ENCODE results near the gene PTGES3L. TPM values are rescaled to one million over a fixed set of nuclear protein-coding genes. Genes with fewer than 3 reads are reported as not detected.

The PTGES3L gene
- total RNA-seq, 1 experiment from 2014 or later, result 0.74 TPM

- ATAC-seq, result no peak
- no TSS peak for BruUV-seq (replicated peaks)
- in situ Hi-C loops (cut with HindIII; ENCODE audit: low pct_unique_long_range_greater_than_20kb, low sequenced_read_pairs), result no loop called here
Measured at GRCh38 chr17:43018008-43018853, 38.4 kb upstream of the PTGES3L start.

DNA sequence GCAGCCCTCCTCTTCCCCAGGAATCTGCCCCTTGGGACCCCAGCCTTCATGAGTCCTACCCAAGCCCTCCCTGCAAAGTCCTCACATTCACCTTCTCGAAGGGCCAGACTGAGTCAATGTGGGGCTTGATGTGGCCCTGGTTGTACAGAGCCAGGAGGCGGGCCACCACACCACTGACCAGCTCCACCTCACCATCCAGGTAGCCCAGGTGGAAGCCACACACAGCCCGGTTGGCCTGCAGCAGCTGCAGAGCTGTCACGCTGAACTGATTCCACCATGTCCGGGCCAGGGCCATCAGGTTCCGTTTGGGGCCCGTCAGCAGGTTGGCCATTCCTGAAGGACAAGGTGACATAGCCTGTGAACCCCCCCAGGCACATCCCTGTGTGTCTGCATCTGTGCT is 36.3 kb upstream of the PTGES3L start:
- H3K27ac ChIP-seq (ENCODE audit: low read length), result no peak overlapping the region
- DNase-seq (ENCODE audit: low read depth, low spot score) (no peak), ATAC-seq (no peak)
- no peaks in the 10 kb centered on the region for H3K27me3 ChIP-seq (ENCODE audit: control insufficient read depth, insufficient read depth, low read length)
- no peaks in the 10 kb centered on the region for H3K9me3 ChIP-seq (ENCODE audit: control insufficient read depth, insufficient read depth, low read depth, low read length)
- CTCF ChIA-PET, result no interaction called here
- in situ Hi-C loops (cut with HindIII; ENCODE audit: low pct_unique_long_range_greater_than_20kb, low sequenced_read_pairs) (no loop called here), intact Hi-C loops (cut with micrococcal nuclease; ENCODE audit: unreplicated experiment) (no loop called here)
- POLR2A ChIA-PET, result no interaction called here
- TF ChIP-seq, protein P1, sequence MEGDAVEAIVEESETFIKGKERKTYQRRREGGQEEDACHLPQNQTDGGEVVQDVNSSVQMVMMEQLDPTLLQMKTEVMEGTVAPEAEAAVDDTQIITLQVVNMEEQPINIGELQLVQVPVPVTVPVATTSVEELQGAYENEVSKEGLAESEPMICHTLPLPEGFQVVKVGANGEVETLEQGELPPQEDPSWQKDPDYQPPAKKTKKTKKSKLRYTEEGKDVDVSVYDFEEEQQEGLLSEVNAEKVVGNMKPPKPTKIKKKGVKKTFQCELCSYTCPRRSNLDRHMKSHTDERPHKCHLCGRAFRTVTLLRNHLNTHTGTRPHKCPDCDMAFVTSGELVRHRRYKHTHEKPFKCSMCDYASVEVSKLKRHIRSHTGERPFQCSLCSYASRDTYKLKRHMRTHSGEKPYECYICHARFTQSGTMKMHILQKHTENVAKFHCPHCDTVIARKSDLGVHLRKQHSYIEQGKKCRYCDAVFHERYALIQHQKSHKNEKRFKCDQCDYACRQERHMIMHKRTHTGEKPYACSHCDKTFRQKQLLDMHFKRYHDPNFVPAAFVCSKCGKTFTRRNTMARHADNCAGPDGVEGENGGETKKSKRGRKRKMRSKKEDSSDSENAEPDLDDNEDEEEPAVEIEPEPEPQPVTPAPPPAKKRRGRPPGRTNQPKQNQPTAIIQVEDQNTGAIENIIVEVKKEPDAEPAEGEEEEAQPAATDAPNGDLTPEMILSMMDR (IDR thresholded peaks at IDR 0.05), result no peak
- TF ChIP-seq SIN3A (IDR thresholded peaks at IDR 0.05; ENCODE audit: borderline replicate concordance, insufficient read depth, low read depth, low read length) (no peak), TCF7L2 (IDR thresholded peaks at IDR 0.05; ENCODE audit: low read depth, low read length) (no peak), POLR2AphosphoS5 (IDR thresholded peaks at IDR 0.05; ENCODE audit: low read depth, low read length) (no peak; the same call in 1 of the 2 replicates)
- TF ChIP-seq, protein P2, sequence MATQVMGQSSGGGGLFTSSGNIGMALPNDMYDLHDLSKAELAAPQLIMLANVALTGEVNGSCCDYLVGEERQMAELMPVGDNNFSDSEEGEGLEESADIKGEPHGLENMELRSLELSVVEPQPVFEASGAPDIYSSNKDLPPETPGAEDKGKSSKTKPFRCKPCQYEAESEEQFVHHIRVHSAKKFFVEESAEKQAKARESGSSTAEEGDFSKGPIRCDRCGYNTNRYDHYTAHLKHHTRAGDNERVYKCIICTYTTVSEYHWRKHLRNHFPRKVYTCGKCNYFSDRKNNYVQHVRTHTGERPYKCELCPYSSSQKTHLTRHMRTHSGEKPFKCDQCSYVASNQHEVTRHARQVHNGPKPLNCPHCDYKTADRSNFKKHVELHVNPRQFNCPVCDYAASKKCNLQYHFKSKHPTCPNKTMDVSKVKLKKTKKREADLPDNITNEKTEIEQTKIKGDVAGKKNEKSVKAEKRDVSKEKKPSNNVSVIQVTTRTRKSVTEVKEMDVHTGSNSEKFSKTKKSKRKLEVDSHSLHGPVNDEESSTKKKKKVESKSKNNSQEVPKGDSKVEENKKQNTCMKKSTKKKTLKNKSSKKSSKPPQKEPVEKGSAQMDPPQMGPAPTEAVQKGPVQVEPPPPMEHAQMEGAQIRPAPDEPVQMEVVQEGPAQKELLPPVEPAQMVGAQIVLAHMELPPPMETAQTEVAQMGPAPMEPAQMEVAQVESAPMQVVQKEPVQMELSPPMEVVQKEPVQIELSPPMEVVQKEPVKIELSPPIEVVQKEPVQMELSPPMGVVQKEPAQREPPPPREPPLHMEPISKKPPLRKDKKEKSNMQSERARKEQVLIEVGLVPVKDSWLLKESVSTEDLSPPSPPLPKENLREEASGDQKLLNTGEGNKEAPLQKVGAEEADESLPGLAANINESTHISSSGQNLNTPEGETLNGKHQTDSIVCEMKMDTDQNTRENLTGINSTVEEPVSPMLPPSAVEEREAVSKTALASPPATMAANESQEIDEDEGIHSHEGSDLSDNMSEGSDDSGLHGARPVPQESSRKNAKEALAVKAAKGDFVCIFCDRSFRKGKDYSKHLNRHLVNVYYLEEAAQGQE (IDR thresholded peaks at IDR 0.05; ENCODE audit: insufficient read depth in 1 of 2, low read depth in 2 of 2, low read length in 1 of 2), result no peak
- peaks cover 18% of the 10 kb centered on the region for H3K4me1 ChIP-seq (ENCODE audit: control insufficient read depth, insufficient read depth, low read length)
- no peaks in the 10 kb centered on the region for H3K36me3 ChIP-seq (ENCODE audit: control insufficient read depth, insufficient read depth, low read length)
- no peak overlapping the region for H3K4me3 ChIP-seq (ENCODE audit: low read depth in 2 of 2, low read length in 2 of 2)
- BruUV-seq (replicated peaks), result no TSS peak

More at GRCh38 chr17:43018008-43018853, 38.4 kb upstream of the PTGES3L start:
- intact Hi-C loops (cut with micrococcal nuclease; ENCODE audit: unreplicated experiment), result no loop called here
- no peak for DNase-seq (ENCODE audit: low read depth, low spot score)
- Histone ChIP-seq H3K4me3 (ENCODE audit: low read depth in 2 of 2, low read length in 2 of 2) (no peak overlapping the region), H3K36me3 (ENCODE audit: control insufficient read depth, insufficient read depth, low read length) (no peaks in the 10 kb centered on the region; the same call in 1 of the 2 replicates), H3K27ac (ENCODE audit: low read length) (no peak overlapping the region), H3K4me1 (ENCODE audit: control insufficient read depth, insufficient read depth, low read length) (peaks cover 18% of the 10 kb centered on the region), H3K27me3 (ENCODE audit: control insufficient read depth, insufficient read depth, low read length) (no peaks in the 10 kb centered on the region), H3K9me3 (ENCODE audit: control insufficient read depth, insufficient read depth, low read depth, low read length) (no peaks in the 10 kb centered on the region)
- CTCF ChIA-PET, result interaction anchor here (0.5 kb wide), 1 partner anchor 696 kb away, joined by 3 read pairs; no protein-coding TSS in a partner anchor
- TF ChIP-seq, protein P1 (IDR thresholded peaks at IDR 0.05), result no peak
- TF ChIP-seq POLR2AphosphoS5 (IDR thresholded peaks at IDR 0.05; ENCODE audit: low read depth, low read length), result no peak
- TF ChIP-seq, protein P2 (IDR thresholded peaks at IDR 0.05; ENCODE audit: insufficient read depth in 1 of 2, low read depth in 2 of 2, low read length in 1 of 2), result no peak
- no peak for TF ChIP-seq SIN3A (IDR thresholded peaks at IDR 0.05; ENCODE audit: borderline replicate concordance, insufficient read depth, low read depth, low read length)
- TF ChIP-seq TCF7L2 (IDR thresholded peaks at IDR 0.05; ENCODE audit: low read depth, low read length), result no peak
- POLR2A ChIA-PET, result no interaction called here
